Bone marrow (tissue), 2 donors: ENCODE data around the gene FGF2.
"Not testable (repeated sequence)": the region's sequence is repeated elsewhere in the genome, so short reads cannot be mapped to it uniquely, and the experiment has no call there.

ENCODE experiments used
- DNase-seq, 2 donors: peaks; one replicate each; lab custom pipeline; 2025; lab: John Stamatoyannopoulos, UW

Gene FGF2

GRCh38 chr4:122826553-122827257 is at the start of gene FGF2:
Gene FGF2, plus strand, starts transcription at chr4:122826831. Its CDS starts 344 bp downstream, at chr4:122827175.
- DNase-seq, result peak in 1 of 2 donors; percentile 11

- DNase-seq, result no peak
Measured at GRCh38 chr4:122776916-122777315, 49.7 kb upstream of the FGF2 start.

- DNase-seq, result no peak
Measured at GRCh38 chr4:122777846-122778673, 48.6 kb upstream of the FGF2 start.

DNA sequence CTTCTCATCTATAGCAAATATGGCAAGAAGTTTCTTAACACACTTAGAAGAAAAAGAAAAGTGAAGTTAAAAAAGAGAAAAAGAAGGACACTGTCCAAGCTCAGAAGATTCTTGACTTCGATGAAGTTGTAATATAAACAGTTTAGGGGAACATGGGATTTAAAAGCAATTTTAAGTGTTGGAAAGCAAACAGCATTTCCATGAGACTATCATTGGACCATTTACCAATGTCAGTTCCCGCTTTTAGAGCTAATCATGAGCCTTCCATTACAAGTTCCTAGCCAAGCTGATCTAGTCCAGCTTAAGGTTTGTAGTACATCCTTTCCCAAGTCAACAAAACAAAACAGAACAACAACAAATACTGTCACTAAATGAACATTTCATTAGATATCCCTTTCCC is 45.1 kb upstream of the FGF2 start:
- no peak for DNase-seq

- DNase-seq, result no peak
Measured at GRCh38 chr4:122783301-122784215, 43.1 kb upstream of the FGF2 start.

- no peak for DNase-seq
Measured at GRCh38 chr4:122784261-122784660, 42.4 kb upstream of the FGF2 start.

GRCh38 chr4:122785099-122785498 is 41.5 kb upstream of the FGF2 start:
- DNase-seq, result no peak

DNA sequence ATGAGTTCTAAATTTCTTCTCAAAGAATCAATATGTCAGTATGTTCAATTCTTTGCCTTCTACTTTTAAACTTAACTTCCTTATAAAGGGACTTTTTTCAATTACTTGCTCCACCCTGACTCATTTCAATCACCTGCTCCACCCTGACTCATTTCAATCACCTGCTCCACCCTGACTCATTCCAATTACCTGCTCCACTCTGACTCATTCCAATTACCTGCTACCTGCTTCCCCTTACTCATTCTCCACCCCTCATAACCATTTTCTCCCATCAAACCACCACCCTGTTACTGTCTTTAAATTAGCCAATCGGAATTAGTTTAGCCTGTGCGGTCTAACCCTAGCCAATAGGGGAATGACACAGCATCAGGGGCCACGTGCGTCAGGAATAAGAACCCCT is 40.3 kb upstream of the FGF2 start:
- DNase-seq, result not testable (repeated sequence)

DNA sequence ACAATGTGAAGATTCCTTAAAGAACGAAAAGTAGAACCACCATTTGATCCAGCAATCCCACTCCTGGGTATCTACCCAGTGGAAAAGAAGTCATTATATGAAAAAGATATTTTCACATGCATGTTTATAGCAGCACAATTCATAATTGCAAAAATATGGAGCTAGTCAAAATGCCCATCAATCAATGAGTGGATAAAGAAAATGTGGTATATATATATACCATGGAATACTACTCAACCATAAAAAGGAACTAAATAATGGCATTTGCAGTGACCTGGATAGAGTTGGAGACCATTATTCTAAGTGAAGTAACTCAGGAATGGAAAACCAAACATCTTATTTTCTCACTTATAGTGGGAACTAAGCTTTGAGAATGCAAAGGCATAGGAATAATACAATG is 39.7 kb upstream of the FGF2 start:
- DNase-seq, result not testable (repeated sequence)

DNA sequence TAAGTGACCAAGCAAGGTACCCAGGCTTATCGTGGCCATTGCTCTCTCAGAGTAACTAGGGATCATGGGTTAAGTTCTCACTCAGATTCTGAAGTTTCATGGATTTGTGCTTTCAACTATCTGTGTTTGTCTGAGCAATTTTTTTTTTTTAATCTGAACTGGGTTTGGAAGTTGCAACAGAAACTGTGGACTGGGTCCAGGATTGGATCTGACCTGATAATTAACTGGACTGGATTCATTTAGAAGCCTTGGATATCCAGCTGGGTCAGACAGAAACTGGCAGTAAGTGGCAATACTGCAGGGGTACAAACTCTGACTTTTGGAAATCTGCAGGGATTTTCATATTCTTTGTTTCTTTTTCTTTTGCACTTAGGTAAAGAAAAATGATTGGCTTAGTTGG is 38.7 kb upstream of the FGF2 start:
- DNase-seq, result no peak

DNA sequence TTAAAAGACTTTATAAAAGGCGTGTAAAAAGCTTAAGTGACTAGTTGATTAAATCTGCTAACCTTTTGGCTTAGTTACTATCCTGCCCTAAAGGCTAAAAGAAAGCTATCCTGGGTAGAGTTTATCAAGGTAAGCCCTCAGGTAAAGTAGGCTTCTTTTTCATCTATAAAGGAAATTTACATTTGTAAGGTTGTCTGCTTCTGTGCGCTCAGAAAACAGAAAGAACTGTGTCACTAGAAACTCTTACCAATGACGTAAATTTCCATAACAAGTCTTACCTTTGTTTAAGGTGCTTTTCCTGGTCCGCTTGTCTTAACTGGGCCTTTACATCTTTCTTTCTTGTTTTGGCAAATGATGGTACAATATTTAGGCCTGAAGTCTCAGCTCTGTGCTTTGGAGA is 37.7 kb upstream of the FGF2 start:
- DNase-seq, result no peak

GRCh38 chr4:122793811-122794210 is 32.8 kb upstream of the FGF2 start:
- no peak for DNase-seq

GRCh38 chr4:122796801-122797404 is 29.7 kb upstream of the FGF2 start:
- DNase-seq, result no peak

DNA sequence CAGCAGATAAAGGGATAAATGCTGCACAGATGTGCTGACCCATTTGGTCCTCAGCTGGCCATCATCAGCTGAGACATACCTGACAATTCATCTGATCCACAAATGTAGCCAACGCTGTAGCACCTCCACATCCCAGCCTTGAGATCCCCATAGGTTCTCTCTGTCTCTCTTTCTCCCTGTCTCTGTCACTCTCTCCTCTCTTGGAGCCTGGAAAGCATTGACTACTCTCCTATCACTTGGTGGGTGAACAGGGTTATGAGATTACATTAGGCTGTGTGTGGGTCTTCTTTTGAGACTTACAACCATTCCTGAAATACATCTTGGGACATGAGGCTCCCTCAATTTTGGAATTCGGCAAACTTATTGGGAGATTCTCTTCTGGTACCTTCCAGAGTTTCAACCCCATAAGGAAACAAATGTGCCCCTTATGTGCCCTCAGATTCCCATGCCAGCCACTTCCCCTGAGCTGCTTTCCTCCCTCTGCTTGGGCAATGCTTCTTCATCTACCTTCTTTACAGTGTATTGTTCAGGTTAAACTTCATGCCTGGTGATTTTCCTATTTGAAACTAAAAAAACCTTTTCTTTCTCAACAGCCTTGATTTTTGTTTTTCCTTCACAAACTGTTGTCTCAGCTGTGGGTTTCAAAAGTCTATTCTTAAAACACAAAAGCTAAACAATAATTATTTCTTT is 29.1 kb upstream of the FGF2 start:
- DNase-seq, result no peak

DNA sequence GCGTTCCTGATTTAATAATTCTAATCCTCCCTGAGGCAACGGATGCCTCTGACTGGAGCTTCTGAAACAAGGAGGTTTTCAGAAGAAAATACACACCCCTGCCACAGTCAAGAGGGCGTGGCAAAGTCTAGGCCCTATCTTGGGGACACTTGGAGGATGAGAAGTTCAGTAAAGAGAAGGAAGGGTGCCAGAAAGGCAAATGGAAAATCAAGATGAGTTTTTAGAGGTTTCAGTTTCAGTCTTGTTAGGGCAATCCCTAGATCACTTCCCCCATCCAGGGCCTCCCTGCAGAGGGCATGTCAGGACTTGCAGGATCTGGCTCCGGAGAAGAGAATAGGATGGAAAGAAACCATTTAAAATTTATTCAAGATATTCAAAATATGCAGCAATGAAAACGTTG is 28.5 kb upstream of the FGF2 start:
- DNase-seq, result no peak

DNA sequence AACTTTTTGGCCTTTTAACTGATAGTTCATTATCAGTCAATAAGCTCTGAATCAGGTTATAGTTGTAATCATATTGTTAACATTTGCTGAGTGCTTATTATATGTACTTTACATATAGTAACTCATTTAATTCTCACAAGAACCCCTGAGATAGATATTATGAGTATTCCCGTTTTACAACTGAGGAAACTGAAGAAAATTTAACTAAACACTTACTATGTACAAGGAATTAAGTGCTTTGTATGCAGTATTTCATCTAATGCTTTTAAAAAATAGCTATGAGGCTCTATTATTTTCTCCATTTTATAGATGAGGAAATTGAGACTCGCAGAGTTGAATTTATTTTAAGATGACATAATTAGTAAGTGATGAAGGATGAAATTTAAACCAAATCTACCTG is 27.7 kb upstream of the FGF2 start:
- no peak for DNase-seq

GRCh38 chr4:122803788-122804208 is 22.8 kb upstream of the FGF2 start:
- no peak for DNase-seq

DNA sequence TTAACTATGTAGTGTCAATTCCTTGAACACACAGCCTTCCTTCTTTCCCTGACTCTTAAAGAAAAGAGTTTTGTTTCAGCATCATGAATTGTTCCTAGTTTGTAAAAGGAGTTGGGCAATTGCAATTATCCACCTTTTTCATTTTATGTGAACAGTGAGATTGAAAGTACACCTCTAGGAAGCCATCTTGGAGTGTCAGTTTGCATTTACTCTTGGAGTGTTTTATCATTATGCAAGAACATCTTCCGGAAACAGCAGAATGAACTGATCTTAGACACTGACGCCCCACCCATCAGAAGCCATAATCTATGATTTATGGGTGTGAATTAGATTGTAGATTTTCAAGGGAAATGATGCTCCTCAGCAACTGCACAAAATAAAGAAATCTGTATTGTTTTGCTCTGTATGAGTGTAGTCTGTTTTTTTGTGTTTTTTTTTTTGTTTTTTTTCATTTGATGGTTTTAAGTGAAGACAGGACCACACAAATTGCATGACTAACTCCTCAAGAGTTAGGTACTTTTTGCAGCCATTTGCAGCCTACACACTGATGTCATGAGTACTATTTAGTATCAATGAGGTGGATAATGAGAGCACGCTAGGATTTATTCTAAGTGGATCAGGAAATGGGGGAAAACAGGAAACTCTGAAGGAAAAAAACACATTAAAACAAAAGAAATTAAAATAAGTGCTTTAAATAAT is 19.5 kb upstream of the FGF2 start:
- DNase-seq, result no peak

- no peak for DNase-seq
Measured at GRCh38 chr4:122810669-122811068, 16.0 kb upstream of the FGF2 start.

DNA sequence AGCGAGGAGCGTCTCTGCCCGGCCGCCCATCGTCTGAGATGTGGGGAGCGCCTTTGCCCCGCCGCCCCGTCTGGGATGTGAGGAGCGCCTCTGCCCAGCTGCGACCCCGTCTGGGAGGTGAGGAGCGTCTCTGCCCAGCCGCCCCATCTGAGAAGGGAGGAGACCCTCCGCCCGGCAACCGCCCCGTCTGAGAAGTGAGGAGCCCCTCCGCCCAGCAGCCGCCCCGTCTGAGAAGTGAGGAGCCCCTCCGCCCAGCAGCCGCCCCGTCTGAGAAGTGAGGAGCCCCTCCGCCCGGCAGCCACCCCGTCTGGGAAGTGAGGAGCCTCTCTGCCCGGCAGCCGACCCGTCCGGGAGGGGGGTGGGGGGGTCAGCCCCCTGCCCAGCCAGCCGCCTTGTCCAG is 14.8 kb upstream of the FGF2 start:
- not testable (repeated sequence) for DNase-seq

DNA sequence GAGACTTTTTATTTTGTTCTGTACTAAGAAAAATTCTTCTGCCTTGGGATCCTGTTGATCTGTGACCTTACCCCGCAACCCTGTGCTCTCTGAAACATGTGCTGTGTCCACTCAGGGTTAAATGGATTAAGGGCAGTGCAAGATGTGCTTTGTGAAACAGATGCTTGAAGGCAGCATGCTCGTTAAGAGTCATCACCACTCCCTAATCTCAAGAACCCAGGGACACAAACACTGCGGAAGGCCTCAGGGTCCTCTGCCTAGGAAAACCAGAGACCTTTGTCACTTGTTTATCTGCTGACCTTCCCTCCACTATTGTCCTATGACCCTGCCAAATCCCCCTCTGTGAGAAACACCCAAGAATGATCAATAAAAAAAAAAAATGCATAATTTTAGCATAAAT is 13.8 kb upstream of the FGF2 start:
- not testable (repeated sequence) for DNase-seq
